Hematopoietic multipotent progenitor cell treated with erythropoietin and hydrocortisone succinate and interleukin-3 and kit ligand, for 8 days (in vitro differentiated cells): ENCODE measurements around the gene ARAP1.

ENCODE experiments used
- DNase-seq: peaks from one replicate; pipeline ENCODE4 v3.0.0-alpha.2; 2015

ARAP1 gene

DNA sequence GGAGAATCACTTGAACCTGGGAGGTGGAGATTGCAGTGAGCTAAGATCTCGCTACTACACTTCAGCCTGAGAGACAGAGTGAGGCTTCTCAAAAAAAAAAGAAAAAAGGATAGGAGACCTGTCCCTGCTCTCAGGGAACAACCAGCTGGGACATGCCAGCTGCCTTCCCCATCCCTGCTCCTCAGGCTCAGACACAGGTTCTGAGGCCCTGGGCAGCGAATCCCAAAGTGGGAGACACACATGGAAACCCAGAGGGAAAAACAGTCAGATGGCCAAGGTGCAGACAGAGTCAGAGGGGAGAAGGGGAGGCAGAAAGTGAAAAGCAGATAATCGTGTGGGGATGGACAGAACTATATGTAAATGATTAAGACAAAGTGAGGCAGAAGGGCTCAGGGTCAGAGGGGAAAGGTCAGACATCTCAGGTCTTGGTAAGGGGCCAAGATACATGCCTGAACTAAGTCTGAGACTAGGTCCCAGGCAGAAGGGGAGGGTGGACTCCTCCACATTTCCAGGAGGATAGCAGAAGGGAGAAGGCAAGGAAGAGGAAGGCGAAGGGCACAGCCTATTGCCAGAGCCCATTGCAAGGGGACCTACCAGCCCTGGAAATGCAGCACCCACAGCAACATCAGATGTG is 27.4 kb upstream of the ARAP1 start:
- DNase-seq: no peak

DNA sequence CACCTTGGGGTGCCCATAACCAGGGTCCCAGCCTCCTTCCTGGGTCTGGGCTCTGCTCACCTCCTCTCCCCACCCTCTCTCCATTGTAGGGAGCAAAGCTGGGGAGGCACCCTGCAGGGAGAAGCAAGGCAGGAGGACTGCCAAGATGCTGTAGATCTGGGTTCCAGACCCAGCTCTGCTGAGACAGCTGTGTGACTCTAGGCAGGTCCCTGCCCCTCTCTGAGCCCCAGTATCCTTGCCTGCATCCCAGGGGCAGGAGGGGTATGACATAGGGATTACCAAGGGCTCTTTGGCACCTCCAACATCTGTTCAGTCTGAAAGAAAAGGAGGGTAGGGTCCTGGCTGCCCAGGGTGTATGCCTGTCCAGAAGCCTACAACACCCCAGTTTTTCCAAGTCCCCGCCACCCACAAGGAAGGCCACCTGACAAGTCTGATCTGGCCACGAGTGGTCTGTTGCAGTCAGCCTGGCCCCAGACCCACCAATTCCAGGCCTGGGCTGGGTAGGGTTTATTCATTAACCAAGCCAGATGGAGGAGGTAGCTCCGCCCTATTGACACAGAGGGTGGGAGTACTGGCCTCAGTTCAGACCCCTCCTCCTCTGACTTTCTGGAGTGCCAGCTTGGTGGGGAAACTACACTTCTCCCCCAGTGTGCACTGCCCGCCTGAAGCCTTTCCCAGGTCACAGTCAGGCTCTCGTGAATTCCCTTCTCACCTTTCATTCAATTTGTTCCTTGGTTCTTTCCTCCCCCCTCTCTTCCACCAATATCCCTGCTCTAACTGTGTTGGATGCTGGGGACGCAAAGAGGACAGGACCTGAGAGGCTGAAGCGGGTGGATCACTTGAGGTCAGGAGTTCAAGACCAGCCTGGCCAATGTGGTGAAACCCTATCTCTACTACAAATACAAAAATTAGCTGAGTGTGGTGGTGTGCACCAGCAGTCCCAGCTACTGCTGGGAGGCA is 26.6 kb upstream of the ARAP1 start:
- no peak for DNase-seq

DNA sequence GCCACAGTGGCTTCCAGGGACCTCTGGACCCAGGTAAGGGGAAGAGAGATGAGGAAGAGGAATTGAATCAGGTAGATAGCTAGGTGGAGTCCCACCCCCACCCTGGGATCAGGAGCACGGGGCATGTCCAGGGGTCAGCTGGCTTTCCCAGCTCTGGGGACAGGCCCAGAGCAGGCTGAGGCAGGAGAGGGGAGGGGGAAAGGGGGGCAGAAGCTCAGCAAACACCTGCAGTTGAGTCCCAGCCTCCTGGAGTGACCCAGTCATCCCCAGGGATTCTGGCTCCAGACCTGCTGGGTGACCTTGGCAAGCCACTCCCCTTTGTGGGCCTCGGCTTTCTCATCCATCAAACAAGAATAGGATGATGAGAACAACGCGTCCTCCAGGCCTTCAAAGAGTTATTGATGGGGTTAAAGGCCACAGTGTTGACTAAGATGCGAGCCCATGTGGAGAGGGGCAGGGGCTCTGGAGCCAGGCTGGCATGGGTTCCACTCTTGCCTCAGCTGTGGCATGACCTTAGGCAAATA is 25.6 kb upstream of the ARAP1 start:
- DNase-seq: no peak

DNA sequence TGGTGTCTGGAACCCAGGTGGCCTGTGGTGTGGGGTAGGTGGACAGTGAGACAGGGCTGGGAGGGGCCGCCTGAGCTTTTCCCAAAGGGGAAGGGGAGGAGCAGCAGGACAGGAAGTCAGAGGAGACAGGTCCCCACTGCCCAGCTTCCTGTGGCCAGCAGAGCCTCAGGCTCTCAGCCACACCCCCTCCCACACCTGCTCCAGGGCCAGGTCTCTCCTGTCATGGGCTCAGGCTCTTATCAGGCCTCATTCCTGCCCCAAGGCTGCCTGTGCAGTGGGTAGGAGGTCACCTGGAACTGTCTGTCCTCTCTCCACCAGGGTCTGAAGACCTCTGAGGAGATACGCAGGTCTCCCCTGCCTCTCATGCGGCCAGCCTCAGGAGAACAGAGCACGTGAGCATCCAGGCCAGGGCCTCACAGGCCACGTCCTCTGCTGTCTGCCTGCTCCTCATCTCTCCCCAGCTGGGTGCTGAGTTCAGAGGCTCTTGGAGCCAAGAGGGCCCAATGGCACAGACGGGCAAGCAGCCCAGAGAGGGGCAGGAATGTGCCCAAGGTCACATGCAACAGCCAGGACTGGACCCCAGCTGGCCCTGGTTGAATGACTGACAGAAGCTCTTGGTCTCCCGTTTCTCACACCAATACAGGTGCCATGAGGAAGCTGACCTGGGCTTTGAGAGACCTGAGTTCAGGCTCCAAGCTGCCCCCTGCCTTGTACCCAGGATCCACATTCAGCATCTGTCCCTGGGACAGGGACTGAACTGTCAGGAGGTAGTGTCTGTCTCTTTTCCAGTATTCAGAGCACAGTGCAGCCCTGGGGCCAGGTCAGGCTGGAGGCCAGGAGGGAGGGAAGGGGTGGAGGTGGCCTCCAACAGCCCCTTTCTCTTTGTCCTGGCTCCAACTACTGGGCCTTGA is 24.9 kb upstream of the ARAP1 start:
- DNase-seq: no peak

DNA sequence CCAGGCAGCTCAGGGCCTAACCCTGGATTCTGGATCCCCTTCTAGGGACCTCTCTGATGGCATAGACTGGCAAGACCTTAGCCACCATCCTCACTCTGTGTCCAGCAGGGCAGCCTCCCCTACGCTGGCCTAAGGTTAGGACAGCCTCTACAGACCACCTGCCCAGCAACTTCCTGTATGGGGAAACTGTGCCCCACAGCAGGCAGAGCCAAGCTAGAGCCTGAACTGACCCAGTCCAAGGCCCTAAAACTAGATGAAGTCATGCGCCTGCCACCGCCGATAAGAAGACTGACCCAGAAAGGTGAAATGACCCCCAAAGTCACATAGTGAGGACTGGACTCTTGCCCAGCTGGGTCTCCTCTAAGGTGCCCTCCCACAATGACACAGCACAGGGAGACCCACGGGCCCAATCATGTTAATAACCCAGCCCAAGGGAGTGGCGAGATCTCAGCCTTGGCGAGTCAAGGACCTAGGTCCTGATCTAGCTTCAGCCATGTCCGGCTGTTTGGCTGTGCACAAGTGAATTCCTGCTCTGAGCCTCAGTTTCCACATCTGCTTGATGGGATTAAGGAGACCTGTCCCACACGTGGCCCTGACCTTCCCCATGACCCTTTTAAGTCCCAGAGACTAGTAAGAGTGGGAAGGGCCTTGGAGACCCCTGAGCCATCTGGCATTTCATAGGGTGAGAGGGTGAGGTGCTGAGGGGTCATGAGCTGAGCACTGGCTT is 24.1 kb upstream of the ARAP1 start:
- no peak for DNase-seq

DNA sequence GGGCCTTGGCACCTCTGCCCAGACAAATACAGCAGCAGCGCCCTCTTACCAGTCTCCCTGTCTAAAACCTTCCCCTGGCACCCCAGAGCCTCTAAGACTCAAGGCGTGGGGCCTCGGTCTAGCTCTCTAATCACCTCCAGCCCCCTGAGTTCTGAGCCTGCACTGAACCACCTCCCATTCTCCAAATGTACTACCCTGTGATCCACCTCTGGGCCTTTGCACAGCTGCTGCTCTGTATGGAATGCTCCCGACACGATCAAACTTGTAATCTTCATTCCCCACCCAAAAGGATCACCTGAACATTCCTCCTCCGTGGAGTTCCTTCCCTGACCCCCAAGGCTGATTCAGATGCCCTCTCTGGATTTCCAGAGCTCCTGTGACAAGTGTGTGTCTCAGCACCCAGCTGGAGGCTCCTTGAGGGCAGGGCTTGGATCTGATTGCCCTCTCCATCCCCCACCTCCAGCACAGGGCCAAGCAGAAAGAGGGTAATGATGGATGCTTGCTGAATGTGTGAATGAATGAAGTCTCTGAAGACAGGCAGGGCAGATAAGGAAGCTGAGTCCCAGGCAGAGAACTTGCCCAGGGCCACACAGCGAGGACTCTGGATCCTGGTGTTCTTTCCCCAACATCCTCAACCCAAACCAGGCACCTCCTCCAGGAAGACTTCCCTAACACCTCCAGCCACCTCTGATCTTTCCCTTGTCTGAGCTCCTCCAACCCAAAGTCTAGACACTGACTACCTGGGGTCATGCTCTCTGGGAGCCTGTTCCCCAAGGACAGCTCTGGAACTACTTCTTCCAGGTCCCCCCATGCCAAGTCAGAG is 23.3 kb upstream of the ARAP1 start:
- no peak for DNase-seq

DNA sequence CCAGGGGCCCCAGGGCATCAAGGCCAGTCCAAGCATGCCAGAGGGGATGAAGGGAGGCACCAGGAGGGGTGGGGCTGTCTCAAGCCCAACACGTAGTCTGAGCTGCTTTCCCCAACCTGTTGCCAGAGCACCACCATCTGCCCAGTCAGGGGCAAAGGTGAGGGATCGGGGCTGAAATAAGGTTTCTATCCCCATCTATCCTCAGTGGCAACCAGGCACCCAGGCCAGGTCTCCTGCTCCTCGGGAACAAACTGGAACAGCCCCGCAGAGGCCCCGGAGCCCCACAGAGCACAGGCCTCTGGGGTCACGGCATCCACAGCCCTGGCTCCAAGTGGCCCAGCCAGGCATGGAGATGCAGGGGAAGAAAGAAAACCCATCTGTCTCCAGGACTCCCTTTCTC is 22.3 kb upstream of the ARAP1 start:
- DNase-seq: no peak

DNA sequence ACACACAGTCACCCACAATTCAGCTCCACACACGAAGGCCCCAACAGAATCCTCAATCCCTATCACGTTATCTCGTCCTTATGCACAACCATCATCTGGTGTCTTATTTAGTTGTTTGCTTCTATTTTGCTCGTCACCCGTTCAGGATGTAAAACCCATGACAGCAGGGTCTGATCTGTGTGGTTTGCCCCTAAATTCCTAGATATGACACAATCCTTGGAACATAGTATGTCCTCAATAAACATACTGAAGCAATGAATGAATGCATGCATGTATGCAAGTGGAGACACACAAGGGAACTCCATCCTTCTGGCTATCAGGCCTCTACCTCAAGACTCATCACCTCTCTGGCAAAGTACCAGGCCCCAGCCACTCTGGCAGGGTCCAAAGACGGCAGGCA is 21.5 kb upstream of the ARAP1 start:
- no peak for DNase-seq

DNA sequence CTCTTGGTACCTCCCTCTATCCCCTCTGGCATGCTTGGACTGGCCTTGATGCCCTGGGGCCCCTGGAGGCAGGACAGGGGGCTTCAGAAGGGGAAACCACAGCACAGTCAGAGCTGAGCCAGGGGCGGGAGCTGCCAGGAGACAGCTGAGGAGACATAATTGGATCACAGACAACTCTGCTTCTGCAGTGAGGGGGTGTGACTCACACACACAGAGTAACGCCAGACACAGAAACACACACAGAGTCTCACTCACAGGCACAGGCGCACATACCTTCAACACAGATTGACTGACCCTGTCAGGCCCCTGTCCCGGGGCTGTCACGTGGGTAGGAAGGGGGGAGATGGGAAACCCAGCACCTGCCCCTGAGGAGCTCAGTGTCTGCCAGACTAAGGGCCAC is 21.1 kb upstream of the ARAP1 start:
- no peak for DNase-seq

DNA sequence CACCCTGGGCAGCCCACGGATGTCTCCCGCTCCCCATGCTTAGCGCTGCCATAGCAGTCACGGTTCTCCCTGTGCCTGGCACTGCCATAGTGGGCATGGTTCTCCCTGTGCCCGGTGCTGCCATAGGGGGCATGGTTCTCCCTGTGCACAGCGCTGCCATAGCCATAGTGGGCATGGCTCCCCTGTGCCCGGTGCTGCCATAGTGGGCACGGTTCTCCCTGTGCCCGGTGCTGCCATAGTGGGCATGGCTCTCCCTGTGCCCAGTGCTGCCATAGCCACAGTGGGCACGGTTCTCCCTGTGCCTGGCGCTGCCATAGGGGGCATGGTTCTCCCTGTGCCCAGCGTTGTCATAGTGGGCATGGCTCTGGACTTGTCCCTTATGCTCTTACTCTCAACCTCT is 19.9 kb upstream of the ARAP1 start:
- no peak for DNase-seq

DNA sequence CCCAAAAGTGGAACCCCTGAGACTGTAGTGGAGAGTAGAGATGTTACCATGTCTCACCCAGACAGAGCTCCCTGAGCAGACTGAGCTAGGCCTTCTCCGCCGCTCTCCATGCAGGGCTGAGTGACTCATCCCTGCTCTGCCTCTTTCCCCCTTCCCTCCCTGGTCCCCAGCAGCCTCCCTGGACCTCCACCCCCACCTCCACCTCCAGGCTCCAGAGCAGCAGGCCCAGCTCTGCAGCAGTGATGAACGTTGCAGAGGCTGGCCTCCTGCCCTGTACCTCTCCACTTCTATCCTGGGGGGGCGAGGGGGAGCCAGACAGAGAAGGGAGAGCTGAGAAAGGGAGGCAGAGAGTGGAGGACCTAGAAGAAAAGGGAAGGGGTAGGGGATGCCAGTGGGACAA is 19.3 kb upstream of the ARAP1 start:
- no peak for DNase-seq

DNA sequence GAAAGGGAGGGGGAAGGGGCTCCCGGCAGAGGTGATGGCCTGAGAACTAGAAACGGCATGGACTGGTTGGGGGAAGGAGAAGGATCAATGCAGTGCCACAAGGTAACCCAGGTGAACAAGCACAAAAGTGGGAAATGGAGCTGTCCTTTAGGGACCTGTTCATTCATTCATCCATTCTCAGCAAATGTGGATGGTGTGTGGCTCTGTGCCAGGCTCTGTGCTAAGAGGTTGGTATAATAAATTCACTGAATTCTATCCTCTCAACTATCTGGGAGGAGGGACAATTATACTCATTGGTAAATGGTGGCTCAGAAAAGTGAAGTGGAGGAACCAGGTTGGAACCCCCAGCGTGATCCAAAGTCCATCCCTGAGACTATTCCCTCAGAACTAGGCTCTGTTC is 18.6 kb upstream of the ARAP1 start:
- no peak for DNase-seq

DNA sequence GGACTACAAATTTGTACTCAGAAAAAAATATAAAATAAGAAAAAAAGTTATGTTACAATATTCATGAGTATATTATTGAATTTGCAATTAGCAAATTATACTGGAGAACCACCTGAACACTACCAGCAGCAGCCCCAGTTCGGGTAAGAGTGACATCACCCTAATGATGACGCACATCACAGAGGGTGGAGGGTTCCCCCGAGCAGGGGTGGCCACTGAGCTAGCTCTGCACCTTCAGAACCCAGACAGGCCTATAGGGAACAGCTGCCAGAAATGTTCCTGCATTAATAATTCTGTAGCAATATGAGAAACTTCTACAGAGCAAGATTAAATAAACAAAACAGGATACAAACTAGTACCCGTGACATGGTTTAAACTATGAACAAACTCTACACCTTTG is 17.5 kb upstream of the ARAP1 start:
- DNase-seq: no peak

DNA sequence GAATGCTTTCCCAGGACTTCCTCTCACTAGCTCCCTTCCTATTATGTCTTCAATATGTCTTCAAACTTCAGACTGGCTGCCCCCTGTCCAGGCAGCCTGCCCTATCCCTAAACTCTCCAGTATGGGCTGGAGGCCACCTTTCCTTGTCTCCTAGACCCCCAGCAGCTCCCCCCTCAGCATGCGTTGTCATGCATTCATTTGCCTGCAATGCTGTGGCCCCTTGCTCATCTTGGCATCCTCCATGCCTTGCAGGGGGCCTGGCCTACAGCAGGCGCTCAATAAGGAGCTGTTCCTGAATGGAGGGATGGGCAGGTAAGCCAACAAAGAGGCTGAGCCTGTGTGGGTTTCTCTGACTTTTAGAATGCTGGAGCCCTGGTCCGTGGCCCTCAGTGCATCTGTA is 16.4 kb upstream of the ARAP1 start:
- no peak for DNase-seq

DNA sequence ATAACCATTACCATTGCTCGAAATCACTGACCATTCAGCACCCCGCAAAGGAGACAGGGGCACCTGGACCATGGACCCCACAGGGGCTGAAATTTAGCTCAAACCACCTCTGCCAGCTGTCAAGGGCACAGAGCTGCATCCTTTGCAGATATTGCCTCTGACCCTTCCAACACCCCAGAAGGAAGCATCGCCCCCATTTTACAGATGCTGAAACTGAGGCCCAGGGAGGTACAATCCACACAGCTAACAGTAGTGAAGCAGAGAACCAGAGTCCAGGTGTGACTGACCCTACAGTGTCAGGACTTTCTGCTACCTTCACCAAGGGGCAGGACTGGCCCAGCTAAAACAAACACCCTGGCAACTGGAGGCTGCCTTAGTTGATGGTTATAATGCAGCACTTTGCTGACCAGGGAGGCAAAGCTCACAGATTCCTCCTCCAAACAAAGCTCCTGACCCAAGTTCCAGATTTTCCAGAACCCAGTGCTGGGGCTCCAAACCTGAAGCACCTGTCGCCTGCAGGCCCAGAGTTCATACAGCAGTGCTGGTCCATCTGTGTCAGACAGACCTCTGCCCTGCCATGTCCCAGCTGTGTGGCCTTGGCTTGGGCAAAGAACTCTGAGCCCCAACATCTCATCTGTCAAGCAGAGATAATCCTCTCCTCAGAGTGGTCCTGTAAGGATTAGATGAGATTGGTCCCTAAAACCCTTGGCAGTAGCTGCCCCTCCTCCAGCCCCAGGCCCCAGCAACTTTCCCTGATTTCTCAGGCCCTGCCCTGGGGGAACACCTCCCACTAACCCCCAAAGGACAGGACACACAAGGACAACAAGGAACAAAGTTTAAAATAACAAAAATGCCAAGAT is 15.2 kb upstream of the ARAP1 start:
- DNase-seq: no peak

DNA sequence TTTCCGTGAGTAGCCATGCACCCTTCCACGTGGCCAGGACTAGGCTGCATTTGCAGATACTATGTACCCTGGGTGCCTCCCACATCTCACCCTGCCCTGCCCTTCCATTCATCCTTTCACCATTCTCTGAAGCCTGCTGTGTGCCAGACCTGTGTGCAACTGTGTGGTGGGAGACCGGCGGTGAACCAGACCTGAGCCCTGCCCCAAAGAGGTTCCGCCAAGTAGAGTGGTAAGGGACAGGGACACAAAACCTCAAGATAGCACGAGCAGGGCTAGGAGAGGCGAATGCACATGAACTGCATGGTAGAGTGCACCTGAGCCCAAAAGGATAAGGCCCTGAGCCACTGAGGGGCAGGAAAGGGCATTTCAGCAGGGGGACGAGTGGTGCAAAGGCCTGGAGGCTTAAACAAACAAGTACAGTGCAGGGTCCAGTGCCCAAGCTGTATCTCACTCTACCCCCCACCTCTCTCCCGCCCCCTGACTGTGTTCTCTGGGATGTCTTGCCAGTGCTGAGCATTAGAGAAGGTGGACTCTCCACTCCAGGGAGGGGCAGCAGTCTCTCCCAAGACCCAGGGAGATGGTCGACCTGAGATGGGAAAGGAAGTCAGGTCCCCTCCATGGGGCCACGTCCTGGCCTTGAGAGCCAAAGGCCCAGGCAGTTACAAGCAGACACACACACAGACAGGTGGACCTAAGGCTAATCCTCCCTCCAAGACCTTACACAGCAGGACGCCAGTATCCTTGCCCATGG is 14.1 kb upstream of the ARAP1 start:
- no peak for DNase-seq

DNA sequence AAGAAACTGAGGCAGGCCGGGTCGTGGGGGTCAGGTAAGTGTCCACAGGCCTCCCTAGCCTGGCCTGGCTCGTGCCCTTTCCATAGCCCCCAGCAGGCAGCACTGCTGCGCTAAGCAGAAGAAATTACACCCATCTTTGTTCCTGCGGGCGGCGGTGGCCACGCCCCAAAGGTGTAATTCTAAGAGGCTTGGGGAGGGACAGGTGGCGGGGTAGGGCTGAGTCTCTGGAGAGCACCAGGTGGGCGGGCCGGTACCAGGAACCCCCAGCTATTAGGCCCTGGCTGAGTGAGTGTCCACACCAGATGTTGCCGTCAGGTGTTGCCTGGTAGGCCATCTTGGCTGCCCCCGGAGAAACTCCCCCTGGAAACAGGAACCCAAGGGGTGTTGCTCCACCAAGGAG is 12.3 kb upstream of the ARAP1 start:
- DNase-seq: no peak

DNA sequence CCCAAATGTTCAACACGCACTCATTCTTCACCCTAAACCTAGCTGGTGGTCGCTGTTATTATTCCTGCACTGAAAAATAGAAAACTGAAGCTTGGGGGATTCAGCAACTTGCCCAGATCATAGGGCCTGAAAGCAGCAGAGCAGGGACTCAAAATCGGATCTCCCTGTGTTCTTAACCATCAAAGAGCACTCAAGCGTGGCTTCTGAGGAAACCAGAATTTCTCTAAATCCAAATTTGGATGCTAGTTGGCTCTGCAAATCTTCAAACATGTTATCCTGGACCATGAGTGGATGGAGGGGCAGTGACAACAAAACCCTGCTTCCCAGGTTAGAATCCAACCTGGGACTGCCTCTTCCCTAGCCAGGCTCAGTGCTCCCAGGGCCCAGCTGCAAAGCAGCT is 11.6 kb upstream of the ARAP1 start:
- DNase-seq: no peak

DNA sequence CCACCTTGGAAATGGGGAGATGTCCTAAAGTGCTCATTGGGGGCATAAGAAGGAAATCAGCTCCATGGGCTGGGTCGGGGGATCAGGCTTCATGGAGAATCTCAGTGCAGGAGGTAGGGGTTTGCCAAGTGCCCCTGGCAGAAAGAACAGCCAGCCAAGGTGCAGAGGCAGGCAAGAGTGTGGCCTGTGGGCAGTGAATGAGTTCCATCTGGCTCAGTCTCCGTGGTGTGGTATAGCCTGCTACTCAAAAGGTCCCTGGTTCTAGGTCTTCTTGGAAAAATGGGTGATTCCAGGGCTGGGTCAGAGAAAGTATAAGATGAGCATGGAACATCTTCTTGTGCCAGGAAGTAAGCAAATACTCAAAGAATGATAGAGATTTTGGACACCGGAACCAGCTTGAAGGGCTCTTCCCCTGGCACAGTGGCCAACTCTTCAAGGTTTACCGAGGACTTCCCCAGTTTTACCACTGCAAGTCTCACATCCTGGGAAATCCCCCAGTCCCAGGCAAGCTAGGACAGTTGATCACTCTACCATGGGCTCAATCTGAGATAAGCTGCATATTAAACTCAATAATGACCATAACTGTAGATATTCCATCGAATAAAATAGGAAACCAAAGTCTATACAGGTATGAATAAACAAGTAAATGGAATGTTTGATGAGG is 10.6 kb upstream of the ARAP1 start:
- no peak for DNase-seq
